Measurements from ENCODE around the gene LHFPL3. TPM values are rescaled to one million over a fixed set of nuclear protein-coding genes. Genes with fewer than 3 reads are reported as not detected.

The LHFPL3 gene
- total RNA-seq, 6 experiments from 2014 or later: not detected

- no peak overlapping the region for H3K4me3 ChIP-seq
- no peaks in the 10 kb centered on the region for H3K9me3 ChIP-seq
- no peaks in the 10 kb centered on the region for H3K27me3 ChIP-seq
- DNase-seq (no peak), ATAC-seq (no peak)
- intact Hi-C loops (cut with DNase I): no loop called here
- no peaks in the 10 kb centered on the region for H3K4me1 ChIP-seq
- TF ChIP-seq POLR2A (IDR thresholded peaks at IDR 0.05) (no peak), CTCF (IDR thresholded peaks at IDR 0.05) (no peak)
- H3K36me3 ChIP-seq: no peaks in the 10 kb centered on the region
- H3K27ac ChIP-seq: no peak overlapping the region
- 39% methylated on average over 3 of the region's 3 CpGs for WGBS (ENCODE audit: insufficient coverage, low coverage, low lambda C conversion rate, missing lambda C conversion rate)
Observed at GRCh38 chr7:104878577-104878976, 550.2 kb downstream of the LHFPL3 start.

- no peaks in the 10 kb centered on the region for H3K27me3 ChIP-seq
- no peak for DNase-seq
- intact Hi-C loops (cut with DNase I): no loop called here
- H3K4me3 ChIP-seq: no peak overlapping the region
- H3K36me3 ChIP-seq: no peaks in the 10 kb centered on the region
- no peaks in the 10 kb centered on the region for H3K9me3 ChIP-seq
- peaks cover 0 to 7% (median 2%) of the 10 kb centered on the region in 4 donors for H3K4me1 ChIP-seq
- 22% methylated on average over 6 of the region's 6 CpGs for WGBS (ENCODE audit: insufficient coverage, low coverage, low lambda C conversion rate, missing lambda C conversion rate)
- no peak overlapping the region for H3K27ac ChIP-seq
- no peak for TF ChIP-seq CTCF (IDR thresholded peaks at IDR 0.05)
- TF ChIP-seq POLR2A (IDR thresholded peaks at IDR 0.05): no peak
- no peak for ATAC-seq
Observed at GRCh38 chr7:104883248-104883717, 554.9 kb downstream of the LHFPL3 start.

GRCh38 chr7:104883718-104884452, 555.5 kb downstream of the LHFPL3 start:
- TF ChIP-seq CTCF (IDR thresholded peaks at IDR 0.05): peak; percentile 84 to 93 (median 92)
- TF ChIP-seq POLR2A (IDR thresholded peaks at IDR 0.05): no peak
- no peaks in the 10 kb centered on the region for H3K27me3 ChIP-seq
- DNase-seq (peak; percentile 84 to 88 (median 87)), ATAC-seq (peak; percentile 99 to 100 (median 99))
- no peak overlapping the region for H3K4me3 ChIP-seq
- H3K4me1 ChIP-seq: peaks cover 0 to 7% (median 2%) of the 10 kb centered on the region in 4 donors
- no peaks in the 10 kb centered on the region for H3K9me3 ChIP-seq
- WGBS (ENCODE audit: insufficient coverage, low coverage, low lambda C conversion rate, missing lambda C conversion rate): 21% methylated on average over 15 of the region's 17 CpGs
- intact Hi-C loops (cut with DNase I): no loop called here
- no peaks in the 10 kb centered on the region for H3K36me3 ChIP-seq
- no peak overlapping the region for H3K27ac ChIP-seq

- intact Hi-C loops (cut with DNase I): no loop called here
- no peaks in the 10 kb centered on the region for H3K36me3 ChIP-seq
- TF ChIP-seq CTCF (IDR thresholded peaks at IDR 0.05) (no peak), POLR2A (IDR thresholded peaks at IDR 0.05) (no peak)
- H3K4me1 ChIP-seq: peaks cover 0 to 7% (median 2%) of the 10 kb centered on the region in 4 donors
- no peaks in the 10 kb centered on the region for H3K27me3 ChIP-seq
- ATAC-seq: no peak
- DNase-seq: no peak
- whole genome bisulfite sequencing (ENCODE audit: insufficient coverage, low coverage, low lambda C conversion rate, missing lambda C conversion rate): 55% methylated on average over 4 of the region's 4 CpGs
- H3K27ac ChIP-seq: no peak overlapping the region
- no peak overlapping the region for H3K4me3 ChIP-seq
- H3K9me3 ChIP-seq: no peaks in the 10 kb centered on the region
Observed at GRCh38 chr7:104886651-104887050, 558.2 kb downstream of the LHFPL3 start.

Data from right lobe of liver (tissue), 6 donors.